ENCODE measurements around the gene UBL4A. TPM values are rescaled to one million over a fixed set of nuclear protein-coding genes. Genes with fewer than 3 reads are reported as not detected.

Gene UBL4A
- total and polyA plus RNA-seq, 4 donors = 21.3 to 39.6 (median 30.6) TPM

DNA sequence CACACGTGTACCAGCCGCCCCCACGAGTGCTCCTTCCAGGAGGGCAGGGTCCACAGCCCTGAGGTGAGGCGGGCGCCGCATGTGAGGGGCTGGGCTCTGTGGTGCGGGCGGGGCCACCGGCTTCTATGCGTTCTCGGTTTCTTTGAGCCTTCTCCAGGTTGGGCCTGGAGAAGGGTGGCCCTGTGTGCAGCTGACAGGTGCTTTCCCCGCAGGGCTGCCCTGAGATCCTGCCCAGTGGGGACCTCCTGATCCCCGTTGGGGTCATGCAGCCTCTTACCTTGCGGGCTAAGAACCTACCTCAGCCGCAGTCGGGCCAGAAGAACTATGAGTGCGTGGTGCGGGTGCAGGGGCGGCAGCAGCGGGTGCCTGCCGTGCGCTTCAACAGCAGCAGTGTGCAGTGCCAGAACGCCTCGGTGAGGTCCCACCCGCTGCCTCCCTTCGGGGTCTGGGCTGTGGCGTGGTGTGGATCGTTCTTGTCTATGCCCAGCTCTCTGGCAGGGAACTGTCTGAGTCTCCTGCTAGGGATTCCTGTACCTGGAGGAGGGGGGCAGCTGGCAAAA is 21.5 kb downstream of the UBL4A start:
- Histone ChIP-seq H3K4me1 (ENCODE audit: control insufficient read depth in 5 of 5, insufficient read depth in 5 of 5, low read length in 5 of 5) (peaks cover 0 to 6% (median 0%) of the 10 kb centered on the region in 5 donors), H3K9ac (ENCODE audit: insufficient read depth in 1 of 2, low read length in 2 of 2) (no peak overlapping the region), H3K9me3 (ENCODE audit: control insufficient read depth in 4 of 4, insufficient read depth in 3 of 4, low read length in 3 of 4) (peaks cover 0 to 7% (median 0%) of the 10 kb centered on the region in 4 donors), H3K4me3 (no peak overlapping the region), H3K27me3 (ENCODE audit: control insufficient read depth in 3 of 3, insufficient read depth in 3 of 3, low read length in 2 of 3) (no peaks in the 10 kb centered on the region), H3K27ac (ENCODE audit: low read depth in 1 of 2, low read length in 1 of 2) (no peak overlapping the region), H3K36me3 (ENCODE audit: control insufficient read depth in 4 of 4, insufficient read depth in 4 of 4, low read length in 4 of 4) (peaks cover 2 to 29% (median 7%) of the 10 kb centered on the region in 4 donors)
- DNase-seq (no peak), ATAC-seq (ENCODE audit: insufficient read depth, low FRiP score) (no peak)
- 94 to 98% methylated on average over 19 to 28 of the region's 28 CpGs for WGBS, 2 donors
- TF ChIP-seq, protein P1, sequence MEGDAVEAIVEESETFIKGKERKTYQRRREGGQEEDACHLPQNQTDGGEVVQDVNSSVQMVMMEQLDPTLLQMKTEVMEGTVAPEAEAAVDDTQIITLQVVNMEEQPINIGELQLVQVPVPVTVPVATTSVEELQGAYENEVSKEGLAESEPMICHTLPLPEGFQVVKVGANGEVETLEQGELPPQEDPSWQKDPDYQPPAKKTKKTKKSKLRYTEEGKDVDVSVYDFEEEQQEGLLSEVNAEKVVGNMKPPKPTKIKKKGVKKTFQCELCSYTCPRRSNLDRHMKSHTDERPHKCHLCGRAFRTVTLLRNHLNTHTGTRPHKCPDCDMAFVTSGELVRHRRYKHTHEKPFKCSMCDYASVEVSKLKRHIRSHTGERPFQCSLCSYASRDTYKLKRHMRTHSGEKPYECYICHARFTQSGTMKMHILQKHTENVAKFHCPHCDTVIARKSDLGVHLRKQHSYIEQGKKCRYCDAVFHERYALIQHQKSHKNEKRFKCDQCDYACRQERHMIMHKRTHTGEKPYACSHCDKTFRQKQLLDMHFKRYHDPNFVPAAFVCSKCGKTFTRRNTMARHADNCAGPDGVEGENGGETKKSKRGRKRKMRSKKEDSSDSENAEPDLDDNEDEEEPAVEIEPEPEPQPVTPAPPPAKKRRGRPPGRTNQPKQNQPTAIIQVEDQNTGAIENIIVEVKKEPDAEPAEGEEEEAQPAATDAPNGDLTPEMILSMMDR (IDR thresholded peaks at IDR 0.05; ENCODE audit: control extremely low read depth, extremely low read depth) = no peak

DNA sequence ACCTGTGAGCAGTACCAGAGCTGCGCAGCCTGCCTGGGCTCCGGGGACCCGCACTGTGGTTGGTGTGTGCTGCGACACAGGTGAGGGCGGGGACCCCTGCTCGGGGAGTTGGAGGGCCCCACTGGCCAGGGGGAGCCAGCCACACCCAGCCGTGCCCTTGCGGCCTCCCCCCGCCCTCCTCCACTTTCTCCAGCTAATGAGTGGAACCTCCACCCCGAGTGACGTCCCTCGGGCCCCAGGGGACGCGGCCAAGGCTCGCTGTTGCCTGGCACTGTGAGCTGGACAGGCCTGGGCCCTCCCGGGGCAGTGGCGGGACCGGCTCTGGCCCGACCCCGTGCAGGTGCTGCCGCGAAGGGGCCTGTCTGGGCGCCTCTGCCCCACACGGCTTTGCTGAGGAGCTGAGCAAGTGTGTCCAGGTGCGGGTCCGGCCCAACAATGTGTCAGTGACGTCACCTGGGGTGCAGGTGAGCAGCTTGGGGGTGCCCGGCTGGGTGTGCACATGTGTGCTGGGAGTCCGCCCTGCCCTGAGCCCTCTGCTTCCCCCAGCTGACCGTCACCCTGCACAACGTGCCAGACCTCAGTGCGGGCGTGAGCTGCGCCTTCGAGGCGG is 22.7 kb downstream of the UBL4A start:
- DNase-seq = no peak
- TF ChIP-seq, protein P1 (IDR thresholded peaks at IDR 0.05; ENCODE audit: control extremely low read depth, extremely low read depth) = no peak
- Histone ChIP-seq H3K36me3 (ENCODE audit: control insufficient read depth in 4 of 4, insufficient read depth in 4 of 4, low read length in 4 of 4) (peaks cover 2 to 23% (median 6%) of the 10 kb centered on the region in 4 donors), H3K9ac (ENCODE audit: insufficient read depth in 1 of 2, low read length in 2 of 2) (no peak overlapping the region), H3K4me1 (ENCODE audit: control insufficient read depth in 5 of 5, insufficient read depth in 5 of 5, low read length in 5 of 5) (peaks cover 0 to 10% (median 0%) of the 10 kb centered on the region in 5 donors), H3K27me3 (ENCODE audit: control insufficient read depth in 3 of 3, insufficient read depth in 3 of 3, low read length in 2 of 3) (no peaks in the 10 kb centered on the region), H3K9me3 (ENCODE audit: control insufficient read depth in 4 of 4, insufficient read depth in 3 of 4, low read length in 3 of 4) (peaks cover 0 to 5% (median 0%) of the 10 kb centered on the region in 4 donors), H3K4me3 (no peak overlapping the region), H3K27ac (ENCODE audit: low read depth in 1 of 2, low read length in 1 of 2) (no peak overlapping the region)
- 90 to 91% methylated on average over 12 to 36 of the region's 36 CpGs for WGBS, 2 donors
- ATAC-seq (ENCODE audit: insufficient read depth, low FRiP score) = no peak

DNA sequence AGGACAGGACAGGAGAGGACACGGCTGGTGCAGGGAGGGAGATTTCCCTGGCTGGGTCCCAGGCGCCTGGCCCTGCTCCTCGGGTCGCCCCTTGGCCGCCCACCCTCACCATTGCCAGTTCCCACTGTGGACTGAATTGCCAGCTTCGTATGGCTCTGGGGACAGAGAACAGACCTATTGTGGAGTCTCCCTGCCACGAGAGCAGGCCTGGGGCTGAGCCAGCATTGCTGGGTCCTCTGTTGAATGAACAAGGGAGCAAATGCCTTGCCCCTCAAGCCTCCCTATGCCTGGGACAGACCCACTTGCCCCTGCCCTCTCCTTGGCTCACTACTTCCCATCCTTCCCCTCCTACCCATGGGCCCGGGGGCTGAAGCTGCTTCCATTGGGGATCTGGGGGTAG is 24.0 kb downstream of the UBL4A start:
- H3K9ac ChIP-seq (ENCODE audit: insufficient read depth in 1 of 2, low read length in 2 of 2) = no peak overlapping the region
- H3K27ac ChIP-seq (ENCODE audit: low read depth in 1 of 2, low read length in 1 of 2) = no peak overlapping the region
- WGBS, 2 donors = 86 to 88% methylated on average over 1 to 8 of the region's 8 CpGs
- no peaks in the 10 kb centered on the region for H3K27me3 ChIP-seq (ENCODE audit: control insufficient read depth in 3 of 3, insufficient read depth in 3 of 3, low read length in 2 of 3)
- TF ChIP-seq, protein P1 (IDR thresholded peaks at IDR 0.05; ENCODE audit: control extremely low read depth, extremely low read depth) = no peak
- H3K4me3 ChIP-seq = no peak overlapping the region
- no peak for ATAC-seq (ENCODE audit: insufficient read depth, low FRiP score)
- H3K4me1 ChIP-seq (ENCODE audit: control insufficient read depth in 5 of 5, insufficient read depth in 5 of 5, low read length in 5 of 5) = peaks cover 0 to 10% (median 0%) of the 10 kb centered on the region in 5 donors
- no peaks in the 10 kb centered on the region for H3K9me3 ChIP-seq (ENCODE audit: control insufficient read depth in 4 of 4, insufficient read depth in 3 of 4, low read length in 3 of 4)
- peaks cover 2 to 12% (median 6%) of the 10 kb centered on the region in 4 donors for H3K36me3 ChIP-seq (ENCODE audit: control insufficient read depth in 4 of 4, insufficient read depth in 4 of 4, low read length in 4 of 4)
- no peak for DNase-seq
